Cardiac fibroblast (primary cell): ENCODE results near the gene FBP2.
"Not testable (repeated sequence)": the region's sequence is repeated elsewhere in the genome, so short reads cannot be mapped to it uniquely, and the experiment has no call there.

Experiments
- DNase-seq, 2 donors: peaks; one replicate each; pipeline versions ENCODE4 v3.0.0 to v3.0.0-alpha.2; 2010; ENCODE audit warnings: low read depth in 2 of 2
- H3K4me3 ChIP-seq, 2 donors: replicated peaks in 1 of 2; 1 replicate in 1 of 2; 2 replicates in 1 of 2; pipeline ENCODE4 v1.5.1; 2011; ENCODE audit warnings: low read depth in 2 of 2, low read length in 2 of 2, mild to moderate bottlenecking in 2 of 2, moderate library complexity in 1 of 2
- CTCF ChIP-seq: IDR thresholded peaks from one replicate; pipeline ENCODE4 v1.5.1; 2011; ENCODE audit warnings: low read depth, mild to moderate bottlenecking, low read length, inconsistent platforms

The FBP2 gene

GRCh38 chr9:94599102-94599501 is 5.5 kb upstream of the FBP2 start:
- DNase-seq = no peak
- no peak overlapping the region for H3K4me3 ChIP-seq
- no peak for TF ChIP-seq CTCF

- H3K4me3 ChIP-seq, DNase-seq: not testable (repeated sequence)
Measured at GRCh38 chr9:94592683-94593082, 941 bp downstream of the FBP2 start.

- H3K4me3 ChIP-seq = no peak overlapping the region
- DNase-seq = no peak
- TF ChIP-seq CTCF = no peak
Measured at GRCh38 chr9:94591876-94592275, 1.7 kb downstream of the FBP2 start.

GRCh38 chr9:94591046-94591545 is 2.5 kb downstream of the FBP2 start:
- DNase-seq, H3K4me3 ChIP-seq: not testable (repeated sequence)

- DNase-seq = no peak
- no peak for TF ChIP-seq CTCF
- no peak overlapping the region for H3K4me3 ChIP-seq
Measured at GRCh38 chr9:94588681-94589080, 4.9 kb downstream of the FBP2 start.

- DNase-seq = peak; percentile 45 to 58
- peak overlapping the region in 1 of 2 donors; percentile 14 for H3K4me3 ChIP-seq
- TF ChIP-seq CTCF = no peak
Measured at GRCh38 chr9:94586814-94587213, 6.8 kb downstream of the FBP2 start.

- peak in 1 of 2 donors; percentile 8 for DNase-seq
- no peak overlapping the region for H3K4me3 ChIP-seq
- TF ChIP-seq CTCF = no peak
Measured at GRCh38 chr9:94586316-94586715, 7.3 kb downstream of the FBP2 start.

GRCh38 chr9:94584555-94584954 is 9.1 kb downstream of the FBP2 start:
- TF ChIP-seq CTCF = no peak
- DNase-seq = no peak
- H3K4me3 ChIP-seq = no peak overlapping the region
